ENCODE results near the gene CDK14.

DNA sequence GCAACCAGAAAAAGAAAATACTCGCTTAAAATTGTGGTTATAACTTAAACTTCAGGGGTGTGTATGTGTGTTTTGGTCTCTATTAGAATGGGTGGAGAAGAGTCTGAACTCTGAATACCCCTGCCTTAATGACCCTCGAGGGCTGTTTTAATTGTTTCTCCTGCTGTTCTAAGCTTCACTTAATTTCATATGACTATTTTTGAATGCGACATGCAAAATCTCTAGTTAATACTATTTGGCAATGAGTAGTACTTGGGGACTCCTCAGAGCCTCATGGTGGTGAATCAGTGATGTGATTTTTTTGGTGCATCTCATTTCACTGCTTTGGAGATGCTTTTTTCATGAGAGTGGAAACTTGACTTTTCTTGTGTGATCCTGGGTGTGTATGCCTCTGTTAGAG is 178.6 kb downstream of the CDK14 start:
- TF ChIP-seq, protein P1, sequence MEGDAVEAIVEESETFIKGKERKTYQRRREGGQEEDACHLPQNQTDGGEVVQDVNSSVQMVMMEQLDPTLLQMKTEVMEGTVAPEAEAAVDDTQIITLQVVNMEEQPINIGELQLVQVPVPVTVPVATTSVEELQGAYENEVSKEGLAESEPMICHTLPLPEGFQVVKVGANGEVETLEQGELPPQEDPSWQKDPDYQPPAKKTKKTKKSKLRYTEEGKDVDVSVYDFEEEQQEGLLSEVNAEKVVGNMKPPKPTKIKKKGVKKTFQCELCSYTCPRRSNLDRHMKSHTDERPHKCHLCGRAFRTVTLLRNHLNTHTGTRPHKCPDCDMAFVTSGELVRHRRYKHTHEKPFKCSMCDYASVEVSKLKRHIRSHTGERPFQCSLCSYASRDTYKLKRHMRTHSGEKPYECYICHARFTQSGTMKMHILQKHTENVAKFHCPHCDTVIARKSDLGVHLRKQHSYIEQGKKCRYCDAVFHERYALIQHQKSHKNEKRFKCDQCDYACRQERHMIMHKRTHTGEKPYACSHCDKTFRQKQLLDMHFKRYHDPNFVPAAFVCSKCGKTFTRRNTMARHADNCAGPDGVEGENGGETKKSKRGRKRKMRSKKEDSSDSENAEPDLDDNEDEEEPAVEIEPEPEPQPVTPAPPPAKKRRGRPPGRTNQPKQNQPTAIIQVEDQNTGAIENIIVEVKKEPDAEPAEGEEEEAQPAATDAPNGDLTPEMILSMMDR (IDR thresholded peaks at IDR 0.05; ENCODE audit: low read depth, low read length): no peak
- TF ChIP-seq EZH2phosphoT487 (IDR thresholded peaks at IDR 0.05; ENCODE audit: low read depth): no peak

Measured in OCI-LY3 (cell line).